ENCODE measurements around the gene KIF11.
"Not testable (repeated sequence)": the region's sequence is repeated elsewhere in the genome, so short reads cannot be mapped to it uniquely, and the experiment has no call there.

The KIF11 gene

DNA sequence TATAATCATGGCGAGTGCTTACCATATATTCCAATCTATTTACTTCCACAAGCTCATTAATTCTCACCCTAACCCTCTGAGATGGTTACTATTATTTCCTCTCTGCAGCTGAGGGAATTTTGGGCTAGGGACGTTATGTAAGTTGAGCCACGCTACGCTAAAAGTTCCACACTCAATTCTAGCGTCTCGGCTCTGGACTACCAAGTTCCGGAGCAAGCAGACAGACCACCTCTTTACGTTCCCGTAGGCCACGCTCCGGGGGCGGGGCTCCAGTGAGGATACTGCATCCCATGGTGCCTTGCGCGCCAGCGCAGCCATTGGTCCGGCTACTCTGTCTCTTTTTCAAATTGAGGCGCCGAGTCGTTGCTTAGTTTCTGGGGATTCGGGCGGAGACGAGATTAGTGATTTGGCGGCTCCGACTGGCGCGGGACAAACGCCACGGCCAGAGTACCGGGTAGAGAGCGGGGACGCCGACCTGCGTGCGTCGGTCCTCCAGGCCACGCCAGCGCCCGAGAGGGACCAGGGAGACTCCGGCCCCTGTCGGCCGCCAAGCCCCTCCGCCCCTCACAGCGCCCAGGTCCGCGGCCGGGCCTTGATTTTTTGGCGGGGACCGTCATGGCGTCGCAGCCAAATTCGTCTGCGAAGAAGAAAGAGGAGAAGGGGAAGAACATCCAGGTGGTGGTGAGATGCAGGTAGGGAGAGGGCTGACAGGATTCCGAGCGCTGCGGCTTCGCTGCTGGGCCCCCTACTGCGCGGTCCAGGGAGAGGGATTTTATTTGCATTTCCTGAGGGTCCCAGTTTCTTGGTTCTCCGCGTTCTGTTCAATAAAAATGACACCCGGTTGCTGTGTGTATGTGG, at the start of gene KIF11:
Gene KIF11, plus strand, starts transcription at position 370 of the 858 bp plus-strand sequence. Its CDS starts 246 bp downstream, at position 616.
- peak; percentile 94 to 98 for DNase-seq (ENCODE audit: low read depth in 2 of 2)

DNA sequence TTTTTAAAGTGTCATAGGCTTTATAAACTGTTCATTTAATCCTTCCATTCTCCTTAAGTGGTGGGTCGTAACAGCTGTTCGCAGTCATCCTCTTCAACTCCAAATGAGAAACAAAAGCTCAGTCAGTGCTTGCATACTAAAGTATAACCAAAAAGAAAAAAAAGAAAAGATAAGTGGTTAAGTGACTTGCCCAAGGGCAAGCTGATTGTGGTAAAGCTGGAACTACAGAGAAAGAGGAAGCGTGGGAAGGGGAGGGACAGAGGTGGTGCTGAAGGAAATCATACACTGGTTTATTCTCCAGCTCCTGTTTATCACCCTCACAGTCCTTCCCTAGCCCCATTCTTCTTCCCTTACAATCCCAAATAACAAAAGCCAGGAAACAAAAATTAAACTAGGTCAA, 48.6 kb upstream of the KIF11 start:
- no peak for DNase-seq (ENCODE audit: low read depth in 2 of 2)

DNA sequence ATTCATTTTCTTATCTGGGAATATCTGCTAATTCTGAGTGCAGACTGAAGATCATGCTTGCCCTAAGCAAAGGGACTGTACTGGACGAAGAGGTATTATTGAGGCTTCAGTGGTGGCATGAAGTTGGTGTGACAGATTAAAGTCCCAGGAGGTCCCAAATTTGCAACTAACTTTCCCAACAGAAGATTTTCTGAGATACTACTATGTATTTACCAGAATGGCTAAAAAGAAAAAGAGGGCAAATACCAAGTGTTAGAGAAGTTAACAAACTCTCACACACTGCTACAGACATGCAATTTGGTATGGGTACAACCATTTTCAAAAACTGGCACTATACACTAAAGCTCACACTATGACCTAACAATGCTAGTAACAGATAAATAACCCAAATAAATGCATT, 47.4 kb upstream of the KIF11 start:
- no peak for DNase-seq (ENCODE audit: low read depth in 2 of 2)

DNA sequence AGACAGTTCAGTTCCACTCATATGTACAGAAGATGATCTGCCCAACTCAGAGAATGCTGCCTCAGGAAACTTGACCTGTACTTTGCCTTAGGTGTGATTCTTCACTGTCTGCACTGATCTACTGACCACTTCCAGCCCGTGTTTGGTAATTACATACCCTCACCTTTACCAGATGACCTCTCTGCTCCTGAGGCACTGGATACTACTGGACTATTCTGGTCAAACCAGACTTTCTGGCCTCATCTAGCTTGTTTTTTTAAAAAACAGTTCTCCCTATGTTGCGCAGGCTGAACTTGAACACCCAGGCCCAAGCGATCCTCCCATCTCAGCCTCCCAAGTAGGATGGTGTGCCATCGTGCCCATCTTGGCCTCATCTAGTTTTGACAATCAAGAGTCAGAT, 45.3 kb upstream of the KIF11 start:
- no peak for DNase-seq (ENCODE audit: low read depth in 2 of 2)

DNA sequence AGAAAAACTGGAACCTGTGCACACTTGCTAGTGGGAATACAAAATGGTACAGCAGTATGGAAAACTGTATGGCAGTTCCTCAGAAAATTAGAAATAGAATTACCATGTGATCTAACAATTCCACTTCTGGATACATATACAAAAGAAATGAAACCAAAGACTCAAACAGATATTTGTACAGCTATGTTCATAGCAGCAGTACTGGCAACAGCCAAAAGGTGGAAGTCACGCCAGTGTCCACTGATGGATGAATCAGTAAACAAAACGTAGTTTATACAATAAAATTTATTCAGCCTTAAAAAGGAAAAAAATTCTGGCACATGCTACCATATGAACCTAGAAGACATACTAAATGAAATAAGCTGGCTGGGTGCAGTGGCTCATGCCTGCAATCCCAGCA, 42.0 kb upstream of the KIF11 start:
- DNase-seq (ENCODE audit: low read depth in 2 of 2) = no peak

DNA sequence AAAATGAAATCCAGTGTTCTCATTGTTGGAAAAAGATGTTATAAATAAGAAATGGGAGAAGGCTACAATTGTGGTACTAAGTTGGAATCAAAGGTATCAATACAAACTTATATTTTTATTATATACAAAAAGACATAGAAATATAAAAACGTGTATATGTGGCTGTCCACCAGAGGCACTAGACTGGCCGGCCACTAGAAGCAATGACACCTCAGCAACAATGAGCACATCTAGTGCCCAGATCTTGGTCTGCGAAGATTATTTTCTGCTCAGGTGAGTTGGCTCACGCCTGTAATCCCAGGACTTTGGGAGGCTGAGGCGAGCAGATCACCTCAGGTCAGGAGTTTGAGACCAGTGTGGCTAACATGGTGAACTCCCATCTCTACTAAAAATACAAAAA, 40.6 kb upstream of the KIF11 start:
- no peak for DNase-seq (ENCODE audit: low read depth in 2 of 2)

DNA sequence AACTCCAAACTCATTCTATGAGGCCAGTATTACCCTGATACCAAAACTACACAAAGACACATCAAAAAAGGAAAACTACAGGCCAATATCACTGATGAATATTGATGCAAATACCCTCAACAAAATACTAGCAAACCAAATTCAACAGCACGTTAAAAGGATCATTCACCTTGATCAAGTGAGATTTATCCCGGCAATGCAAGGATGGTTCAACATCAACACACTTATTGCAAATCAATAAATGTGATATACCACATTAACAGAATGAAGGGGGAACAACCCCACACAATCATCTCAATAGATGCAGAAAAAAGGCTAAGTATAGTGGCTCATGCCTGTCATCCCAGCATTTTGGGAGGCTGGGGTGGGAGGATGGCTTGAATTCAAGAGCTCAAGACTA, 39.0 kb upstream of the KIF11 start:
- no peak for DNase-seq (ENCODE audit: low read depth in 2 of 2)

DNA sequence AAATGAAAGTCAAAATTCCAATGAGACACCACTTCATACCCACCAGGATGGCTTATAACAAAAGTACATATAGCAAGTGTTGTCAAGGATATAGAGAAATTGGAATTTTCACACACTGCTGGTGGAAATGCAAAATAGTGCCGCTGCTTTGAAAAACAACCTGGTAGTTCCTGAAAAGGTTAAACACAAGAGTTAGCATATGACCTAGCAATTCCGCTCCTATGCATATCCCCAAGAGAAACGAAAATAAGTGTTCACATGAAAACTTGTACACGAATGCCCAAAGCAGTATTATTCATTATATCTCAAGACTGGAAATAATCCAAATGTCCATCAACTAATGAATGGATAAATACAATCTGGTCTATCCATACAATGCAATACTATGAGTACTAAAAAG, 33.9 kb upstream of the KIF11 start:
- no peak for DNase-seq (ENCODE audit: low read depth in 2 of 2)

DNA sequence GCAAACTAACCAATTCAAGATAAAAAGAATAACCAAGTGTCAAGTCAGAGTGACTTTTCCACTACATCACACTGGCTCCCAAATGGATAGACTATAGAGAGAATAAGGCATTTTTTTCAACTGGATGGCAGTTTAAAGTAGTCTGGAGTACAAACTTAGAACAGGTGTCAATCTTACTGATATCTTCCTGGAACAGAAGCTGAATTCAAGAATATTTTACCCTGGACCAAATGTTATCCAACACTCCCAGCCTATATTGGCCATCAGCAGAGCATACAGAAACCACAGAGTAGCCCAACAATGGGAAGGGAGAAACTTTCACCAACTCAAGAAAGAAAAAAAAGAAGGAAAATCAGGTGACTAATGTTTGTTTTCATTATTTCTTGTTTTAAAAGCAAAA, 30.5 kb upstream of the KIF11 start:
- DNase-seq (ENCODE audit: low read depth in 2 of 2) = no peak

DNA sequence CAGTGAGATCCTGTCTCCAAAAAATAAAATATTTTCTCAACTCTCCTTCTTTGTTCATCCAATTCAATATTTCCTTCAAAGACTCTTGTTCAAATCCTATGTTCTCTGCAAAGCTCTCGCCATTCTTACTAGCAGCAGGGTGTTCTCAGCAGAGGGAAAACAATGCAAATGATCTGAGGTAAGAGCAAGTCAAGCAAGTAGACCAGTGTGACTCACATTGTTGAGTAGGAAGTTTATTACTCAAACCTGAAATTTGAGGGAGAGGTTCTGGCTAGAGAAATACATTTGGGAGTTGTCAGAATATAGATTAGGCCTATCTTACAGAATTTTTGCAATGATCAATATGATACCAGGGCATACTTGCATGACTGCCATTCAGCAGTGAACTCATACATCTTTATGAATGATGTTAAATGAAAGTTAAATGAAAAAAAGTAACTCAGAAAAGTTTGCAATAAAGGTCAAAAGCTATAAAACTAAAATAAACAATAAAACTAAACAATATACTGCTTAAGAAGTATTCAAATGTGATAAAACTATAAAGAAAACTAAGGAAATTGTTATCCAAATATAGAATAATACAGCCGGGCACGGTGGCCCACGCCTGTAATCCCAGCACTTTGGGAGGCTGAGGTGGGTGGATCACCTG, 24.9 kb upstream of the KIF11 start:
- DNase-seq (ENCODE audit: low read depth in 2 of 2) = no peak

DNA sequence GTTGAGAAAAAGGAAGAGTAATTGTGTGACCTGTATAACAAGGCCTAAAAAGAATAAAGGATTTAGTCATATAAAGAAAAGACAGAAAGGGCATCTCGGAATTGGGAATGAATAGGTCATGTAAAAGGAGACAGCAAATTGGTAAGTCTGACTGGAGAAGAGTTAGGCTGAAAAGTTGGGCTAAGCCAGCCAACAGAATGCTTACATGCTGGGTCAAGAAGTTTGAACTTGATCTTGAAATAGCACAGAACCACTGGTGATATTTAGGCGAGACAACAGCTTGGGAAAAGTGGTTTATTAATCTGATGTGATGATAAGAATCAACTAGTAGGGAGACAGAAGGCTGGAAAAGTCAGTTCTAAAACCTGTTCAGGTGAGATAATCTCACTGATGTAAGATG, 23.9 kb upstream of the KIF11 start:
- DNase-seq (ENCODE audit: low read depth in 2 of 2) = no peak

DNA sequence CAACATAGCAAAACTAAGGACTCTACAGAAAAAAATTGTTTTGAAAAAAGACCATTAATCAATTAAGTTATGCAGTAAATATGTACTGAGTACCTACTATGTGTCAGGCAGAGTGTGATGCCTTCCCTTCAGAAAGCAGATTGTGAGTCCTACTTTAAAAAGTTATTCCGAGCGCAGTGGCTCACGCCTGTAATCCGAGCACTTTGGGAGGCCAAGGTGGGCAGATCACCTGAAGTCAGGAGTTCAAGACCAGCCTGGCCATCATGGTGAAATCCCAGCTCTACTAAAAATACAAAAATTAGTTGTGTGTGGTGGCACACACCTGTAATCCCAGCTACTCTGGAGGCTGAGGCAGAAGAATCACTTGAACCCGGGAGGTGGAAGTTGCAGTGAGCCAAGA, 23.3 kb upstream of the KIF11 start:
- DNase-seq (ENCODE audit: low read depth in 2 of 2) = not testable (repeated sequence)

DNA sequence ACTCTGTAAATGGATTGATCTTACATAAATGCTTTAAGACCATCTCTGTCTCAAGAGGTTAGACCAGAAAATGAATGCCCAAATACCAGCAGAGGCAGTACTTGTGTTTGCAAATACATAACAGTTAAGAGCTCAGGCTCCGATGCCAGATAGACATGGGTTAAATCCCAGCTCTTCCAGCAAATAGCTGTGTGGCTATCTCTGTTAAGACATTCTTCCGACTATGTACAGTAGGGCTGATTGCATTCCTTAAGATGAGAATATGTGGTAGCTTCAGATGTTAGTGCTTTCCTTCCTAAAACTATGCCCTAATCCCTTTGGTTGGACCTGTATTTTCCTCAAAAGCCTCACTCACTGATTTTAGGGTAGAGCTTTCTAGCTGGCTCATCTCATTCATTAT, 21.3 kb upstream of the KIF11 start:
- DNase-seq (ENCODE audit: low read depth in 2 of 2) = no peak

DNA sequence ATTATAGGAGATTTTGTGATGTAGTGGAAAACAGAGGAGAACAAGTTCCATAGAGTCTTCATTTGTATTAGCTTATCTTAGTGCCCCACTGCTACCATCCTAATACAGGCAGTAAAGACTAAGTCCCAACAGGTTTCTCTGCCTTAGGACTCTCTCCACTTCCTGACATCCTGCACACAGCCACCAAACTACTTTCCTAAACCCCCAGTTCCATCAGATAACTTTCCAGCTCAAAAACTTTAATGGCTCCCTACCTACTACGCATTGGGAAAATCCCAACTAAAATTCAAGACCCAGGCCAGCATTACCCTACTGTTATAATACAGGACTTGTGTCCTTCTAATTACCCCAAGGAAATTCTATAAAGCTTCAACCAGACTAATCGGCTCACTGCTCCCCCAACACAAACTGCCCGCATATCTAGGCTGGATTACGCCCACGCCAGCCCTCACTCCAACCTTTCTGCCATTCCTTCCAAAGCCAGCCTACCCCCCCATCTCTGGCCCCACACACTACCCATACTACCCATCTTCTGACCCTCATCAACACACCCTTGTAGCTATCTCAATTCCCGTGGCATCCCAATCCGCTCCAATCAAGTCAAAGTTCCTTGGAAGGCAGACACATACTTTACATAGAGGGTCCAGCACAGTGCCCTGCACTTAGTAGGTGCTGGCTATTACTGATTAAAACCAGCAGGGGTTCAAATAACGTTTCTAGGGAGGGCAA, 20.4 kb upstream of the KIF11 start:
- no peak for DNase-seq (ENCODE audit: low read depth in 2 of 2)

DNA sequence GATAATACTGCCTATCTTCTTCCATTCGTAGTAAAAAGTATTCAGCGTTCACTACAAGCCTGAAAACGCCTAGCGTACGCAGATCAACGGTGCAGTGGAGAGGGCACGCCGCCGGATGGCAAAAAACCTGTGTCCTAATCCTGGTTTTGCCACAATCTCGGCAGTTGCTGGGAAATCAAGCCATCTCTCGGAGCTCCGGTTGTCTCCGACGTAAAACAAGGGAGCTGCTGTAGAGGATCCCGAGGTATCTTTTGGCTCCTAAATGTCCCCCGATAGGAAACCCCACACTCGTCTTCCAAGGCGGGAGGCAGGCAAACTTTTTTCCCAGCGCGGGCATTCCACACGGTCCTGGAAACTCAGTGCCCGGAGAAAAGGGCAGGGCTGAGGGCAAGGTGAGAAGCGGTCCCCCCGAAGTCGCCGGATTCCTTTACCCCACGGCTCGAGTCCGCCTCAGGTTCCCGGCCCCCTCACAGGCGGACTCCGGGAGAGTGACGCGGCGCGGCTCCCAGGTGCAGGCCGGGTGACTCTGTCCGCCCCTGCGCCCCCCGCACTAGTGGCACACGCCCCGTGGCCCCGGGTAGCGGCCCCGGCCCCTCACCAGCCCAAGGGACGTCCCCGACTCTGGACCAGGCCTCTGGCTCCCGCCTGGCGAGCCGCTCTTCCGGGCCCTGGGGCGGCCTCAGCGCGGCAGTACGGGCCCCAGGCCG, 19.7 kb upstream of the KIF11 start:
- peak in 1 of 2 donors; percentile 9 for DNase-seq (ENCODE audit: low read depth in 2 of 2)

DNA sequence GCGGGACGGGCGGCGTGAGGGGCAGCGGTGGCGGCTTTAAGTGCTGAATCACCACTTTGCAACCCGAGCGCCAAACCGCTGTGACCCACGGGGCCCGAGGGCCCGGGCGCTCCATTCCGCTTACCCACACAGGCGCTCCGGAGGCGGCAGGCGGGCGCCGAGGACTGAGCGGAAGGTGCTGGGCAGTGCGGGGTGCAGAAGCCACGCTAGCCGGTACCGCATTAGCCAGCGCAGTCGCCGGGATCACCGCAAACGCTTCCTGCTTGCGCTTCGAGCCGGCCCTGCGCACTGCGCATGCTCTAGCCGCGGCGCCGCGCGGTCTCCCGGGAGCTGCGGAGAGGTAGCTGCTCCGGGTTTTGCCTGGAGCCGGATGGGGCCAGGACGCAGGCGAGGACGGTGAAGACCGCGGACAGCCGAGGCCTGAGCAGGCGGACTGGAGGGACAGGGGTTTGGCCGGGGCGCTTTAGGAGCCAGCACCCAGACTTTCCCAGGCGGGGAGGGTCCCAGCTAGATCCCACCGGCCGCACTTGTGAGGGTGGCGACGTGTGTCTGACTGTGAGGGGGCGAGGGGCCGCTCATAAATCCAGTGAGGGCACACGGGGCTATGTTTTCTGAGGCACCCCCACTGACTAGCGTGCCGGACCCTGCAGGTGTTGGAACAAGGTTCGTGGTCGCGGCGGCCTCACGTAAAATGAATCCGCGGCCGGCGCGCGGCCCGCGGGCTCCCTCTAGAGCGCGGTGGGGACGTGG, 19.0 kb upstream of the KIF11 start, which contains the start of gene IDE:
Gene IDE, minus strand, starts transcription at position 296 of the 750 bp plus-strand sequence. Its CDS starts 74 bp downstream, at position 222.
- DNase-seq (ENCODE audit: low read depth in 2 of 2) = peak; percentile 65 to 72

DNA sequence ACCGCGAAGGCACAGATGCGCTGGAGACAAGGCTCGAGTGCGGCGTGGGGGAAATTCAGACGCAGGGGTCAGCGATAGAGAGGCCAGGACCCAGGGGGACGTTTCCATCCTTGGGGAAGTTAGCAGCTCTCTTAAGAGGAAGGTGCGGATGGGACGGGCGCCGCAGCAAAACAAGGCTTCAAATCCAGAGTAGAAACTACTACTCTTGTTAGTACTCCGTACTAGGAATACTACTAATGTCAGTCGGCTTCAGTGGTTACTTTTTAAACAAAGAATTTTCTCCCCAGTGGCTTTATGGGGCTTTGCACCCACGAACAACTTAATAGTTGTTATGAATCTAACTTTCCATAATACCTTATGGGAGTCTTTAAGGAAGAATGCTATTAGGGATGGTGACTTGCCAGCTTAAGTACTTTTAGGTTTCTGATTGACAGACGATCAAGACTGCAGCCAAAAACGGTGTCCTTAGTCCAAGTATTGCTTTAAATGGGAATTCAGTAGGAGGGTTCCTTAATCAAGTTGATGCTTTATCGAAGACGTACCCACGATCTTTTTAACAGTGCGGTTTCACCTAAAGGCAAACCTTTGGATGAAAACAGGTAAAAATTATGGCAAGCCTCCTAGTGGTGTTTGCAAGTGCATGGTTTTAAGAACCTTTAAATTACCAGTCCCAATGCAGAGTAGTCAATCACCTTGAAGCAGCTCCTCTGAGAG, 18.2 kb upstream of the KIF11 start:
- no peak for DNase-seq (ENCODE audit: low read depth in 2 of 2)

DNA sequence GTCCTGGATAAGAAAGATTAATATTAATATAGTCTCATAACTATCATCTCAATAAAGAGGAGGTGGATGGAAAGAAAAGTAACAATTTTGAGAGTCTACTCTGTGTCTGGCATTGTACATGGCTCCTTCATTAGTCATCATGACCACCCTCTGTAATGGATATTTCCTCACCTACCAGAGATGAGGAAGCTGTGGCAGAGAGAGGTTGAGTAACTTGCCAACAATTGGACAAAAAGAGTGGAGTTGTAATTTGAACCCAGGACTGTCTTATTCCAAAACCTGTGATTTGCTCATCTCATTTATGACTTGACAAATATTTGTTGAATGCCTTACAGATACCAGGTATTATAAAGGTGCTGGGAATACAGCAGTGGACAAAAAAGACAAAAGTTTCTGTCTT, 17.0 kb upstream of the KIF11 start:
- DNase-seq (ENCODE audit: low read depth in 2 of 2) = no peak

DNA sequence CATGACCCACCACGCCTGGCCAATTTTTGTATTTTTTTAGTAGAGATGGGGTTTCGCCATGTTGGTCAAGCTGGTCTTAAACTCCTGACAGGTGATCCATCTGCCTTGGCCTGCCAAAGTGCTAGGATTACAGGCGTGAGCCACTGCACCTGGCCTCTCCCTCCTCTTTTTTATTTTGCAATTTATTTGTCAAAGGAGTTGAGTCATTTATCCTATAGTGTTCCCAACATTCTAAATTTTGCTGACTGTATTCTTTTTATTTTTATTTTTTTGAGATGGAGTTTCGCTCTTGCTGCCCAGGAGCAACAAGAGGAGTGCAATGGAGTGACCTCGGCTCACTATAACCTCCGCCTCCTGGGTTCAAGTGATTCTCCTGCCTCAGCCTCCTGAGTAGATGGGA, 10.6 kb upstream of the KIF11 start:
- not testable (repeated sequence) for DNase-seq (ENCODE audit: low read depth in 2 of 2)

All from activated CD4-positive, alpha-beta T cell treated with anti-CD3 and anti-CD28 coated beads for 24 hours (primary cell).